IMR-90 (cell line): Measurements from ENCODE around the gene LDLRAD4. TPM values are rescaled to one million over a fixed set of nuclear protein-coding genes. Genes with fewer than 3 reads are reported as not detected.

ENCODE experiments used
- ATAC-seq: fragments of 200-7000 bp; cut with Tn5 transposase; 2 replicates; pipeline ENCODE4 v1.9.1; 2020; ENCODE audit warnings: low read depth, mild to moderate bottlenecking, moderate library complexity
- BruUV-seq: library from RNA; stranded (reverse); fragments of 400-500 nt; replicated peaks from 2 replicates; lab custom pipeline; 2021; lab: Mats Ljungman, UMichigan
- CTCF ChIA-PET: fragments of 300-600 bp; formaldehyde crosslinking; extraction: SDS; loops from one replicate; lab custom pipeline; 2021; ENCODE audit warnings: antibody characterized with exemption; lab: Yijun Ruan, JAX
- POLR2A ChIA-PET: fragments of 300-600 bp; sonication (Branson Sonifier 250); formaldehyde crosslinking; loops from one replicate; lab custom pipeline; 2022; ENCODE audit warnings: antibody characterized with exemption; ENCODE audit not compliant: unreplicated experiment; lab: Charles Lee
- DNase-seq: peaks from one replicate; pipeline ENCODE4 v3.0.0; 2013
- H2AFZ ChIP-seq: replicated peaks from 2 replicates; pipeline ENCODE3; 2013; ENCODE audit warnings: low read length, mild to moderate bottlenecking; ENCODE audit not compliant: poor library complexity
- H2AK5ac ChIP-seq: 2 replicates; pipeline ENCODE4 v1.6.1; 2013; ENCODE audit warnings: low read depth, low read length, inconsistent platforms
- H2AK9ac ChIP-seq: replicated peaks from 2 replicates; pipeline ENCODE3; 2013; ENCODE audit warnings: mild to moderate bottlenecking, low read depth, low read length, moderate library complexity; ENCODE audit not compliant: poor library complexity
- H2BK120ac ChIP-seq: 2 replicates; pipeline ENCODE4 v1.6.1; 2013; ENCODE audit warnings: low read depth, low read length, inconsistent platforms
- H2BK15ac ChIP-seq: 3 replicates; pipeline ENCODE4 v1.6.1; 2013; ENCODE audit warnings: low read depth, low read length, inconsistent platforms
- H2BK20ac ChIP-seq: 2 replicates; pipeline ENCODE4 v1.6.1; 2013; ENCODE audit warnings: low read depth, mild to moderate bottlenecking, inconsistent platforms, low read length, moderate library complexity
- H2BK5ac ChIP-seq: 2 replicates; pipeline ENCODE4 v1.6.1; 2013; ENCODE audit warnings: mild to moderate bottlenecking, low read depth, low read length, inconsistent platforms; ENCODE audit not compliant: poor library complexity, severe bottlenecking
- H3K14ac ChIP-seq: replicated peaks from 2 replicates; pipeline ENCODE4 v1.6.1; 2013; ENCODE audit warnings: low read depth, low read length, inconsistent platforms
- H3K18ac ChIP-seq: 2 replicates; pipeline ENCODE4 v1.6.1; 2013; ENCODE audit warnings: low read depth, low read length, control low read depth
- H3K23ac ChIP-seq: 2 replicates; pipeline ENCODE4 v1.6.1; 2013; ENCODE audit warnings: low read depth, low read length, inconsistent platforms
- H3K27ac ChIP-seq: 2 replicates; pipeline ENCODE4 v1.5.1; 2013; ENCODE audit warnings: mild to moderate bottlenecking, control low read depth, low read length; ENCODE audit not compliant: insufficient read depth
- H3K27me3 ChIP-seq: 2 replicates; pipeline ENCODE4 v1.6.1; 2013; ENCODE audit warnings: low read length; ENCODE audit not compliant: control insufficient read depth, insufficient read depth
- H3K36me3 ChIP-seq: 2 replicates; pipeline ENCODE4 v1.6.1; 2013; ENCODE audit warnings: low read length, mixed read lengths; ENCODE audit not compliant: control insufficient read depth, insufficient read depth
- H3K4ac ChIP-seq: 2 replicates; pipeline ENCODE4 v1.6.1; 2013; ENCODE audit warnings: low read depth, low read length, inconsistent platforms
- H3K4me1 ChIP-seq: 2 replicates; pipeline ENCODE4 v1.6.1; 2013; ENCODE audit warnings: low read length, mixed read lengths; ENCODE audit not compliant: control insufficient read depth, insufficient read depth
- H3K4me2 ChIP-seq: 2 replicates; pipeline ENCODE4 v1.6.1; 2013; ENCODE audit warnings: low read depth, mild to moderate bottlenecking, control low read depth, low read length, moderate library complexity
- H3K4me3 ChIP-seq: 2 replicates; pipeline ENCODE4 v1.5.1; 2013; ENCODE audit warnings: low read depth, mild to moderate bottlenecking, control low read depth, low read length, moderate library complexity; ENCODE audit not compliant: insufficient read depth
- H3K56ac ChIP-seq: 2 replicates; pipeline ENCODE4 v1.6.1; 2013; ENCODE audit warnings: low read length, inconsistent platforms; ENCODE audit not compliant: insufficient read depth; ENCODE audit errors: extremely low read depth
- H3K79me1 ChIP-seq, 2 experiments: 2 replicates each; pipeline ENCODE4 v1.6.1; 2013; ENCODE audit warnings: low read length in 2 of 2, inconsistent platforms in 1 of 2, low read depth in 1 of 2
- H3K9ac ChIP-seq: 2 replicates; pipeline ENCODE4 v1.6.1; 2013; ENCODE audit warnings: low read depth, low read length, control low read depth
- H3K9me1 ChIP-seq: 2 replicates; pipeline ENCODE4 v1.6.1; 2013; ENCODE audit warnings: low read length, inconsistent platforms; ENCODE audit not compliant: insufficient read depth
- H3K9me3 ChIP-seq: 2 replicates; pipeline ENCODE4 v1.6.1; 2013; ENCODE audit warnings: low read length; ENCODE audit not compliant: control insufficient read depth, insufficient read depth
- H4K20me1 ChIP-seq: 2 replicates; pipeline ENCODE4 v1.6.1; 2013; ENCODE audit warnings: low read length, inconsistent platforms; ENCODE audit not compliant: insufficient read depth
- H4K5ac ChIP-seq: 2 replicates; pipeline ENCODE4 v1.6.1; 2013; ENCODE audit warnings: mild to moderate bottlenecking, low read depth, low read length, control low read depth
- H4K8ac ChIP-seq, 2 experiments: 2 replicates each; pipeline ENCODE4 v1.6.1; 2013; ENCODE audit warnings: low read depth in 2 of 2, low read length in 2 of 2, control low read depth in 1 of 2, inconsistent platforms in 1 of 2
- H4K91ac ChIP-seq: 2 replicates; pipeline ENCODE4 v1.6.1; 2013; ENCODE audit warnings: low read depth, low read length, inconsistent platforms; ENCODE audit not compliant: insufficient read depth
- MAZ ChIP-seq: IDR thresholded peaks from 2 replicates; pipeline ENCODE4 v1.6.1; 2012; ENCODE audit warnings: low read depth, mild to moderate bottlenecking, low read length, improper control_type of control experiment, moderate library complexity, borderline replicate concordance
- NFE2L2 ChIP-seq: fragments of 150-350 bp; IDR thresholded peaks from 2 replicates; pipeline ENCODE4 v1.6.1; 2016; ENCODE audit warnings: low read depth, mild to moderate bottlenecking, low read length
- RAD21 ChIP-seq: IDR thresholded peaks from 2 replicates; pipeline ENCODE4 v1.6.1; 2012; ENCODE audit warnings: low read length, improper control_type of control experiment
- WGBS, 2 experiments: methylation state at CpG; one replicate each; pipeline versions ENCODE4 v1.1.5 to v1.1.7; 2013; ENCODE audit warnings: missing lambda C conversion rate in 2 of 2; ENCODE audit not compliant: insufficient read length in 1 of 2; ENCODE audit errors: extremely low coverage in 2 of 2; 5-methylcytosine and 5-hydroxymethylcytosine counted together
- dilution Hi-C: fragments of 300-500 bp; cut with HindIII; formaldehyde crosslinking; loops from one replicate; pipeline ENCODE4 v1.14.3; 2018; ENCODE audit warnings: low sequenced_read_pairs; ENCODE audit not compliant: unreplicated experiment
- in situ Hi-C: fragments of 300-500 bp; cut with MboI; formaldehyde crosslinking; loops from 3 replicates; pipeline ENCODE4 v1.14.3; 2019; ENCODE audit warnings: low sequenced_read_pairs, inconsistent platforms, mixed read lengths
- intact Hi-C: fragments of 100-400 bp; cut with micrococcal nuclease; formaldehyde crosslinking; loops from 2 replicates; pipeline ENCODE4 v1.10.0; 2022
- polyA plus RNA-seq, 3 experiments: library from polyadenylated mRNA; depleted of rRNA; stranded (reverse); fragments of >200 nt; gene quantifications; 2 replicates each; pipeline ENCODE4 v1.2.3, GENCODE V29; 2012; ENCODE audit warnings: low replicate concordance in 1 of 3
- total RNA-seq: library from RNA; depleted of rRNA; stranded (reverse); fragments of >200 nt; gene quantifications from 2 replicates; pipeline ENCODE4 v1.2.3, GENCODE V29; 2012
- TF ChIP-seq, protein P1 (sequence below): fragments of 150-350 bp; IDR thresholded peaks from 2 replicates; pipeline ENCODE4 v1.6.1; 2016; ENCODE audit warnings: low read depth, mild to moderate bottlenecking, low read length, moderate library complexity, borderline replicate concordance

Gene LDLRAD4
- total and polyA plus RNA-seq, 2 of the 4 experiments (the other 2 are of a cell fraction), result not detected

DNA sequence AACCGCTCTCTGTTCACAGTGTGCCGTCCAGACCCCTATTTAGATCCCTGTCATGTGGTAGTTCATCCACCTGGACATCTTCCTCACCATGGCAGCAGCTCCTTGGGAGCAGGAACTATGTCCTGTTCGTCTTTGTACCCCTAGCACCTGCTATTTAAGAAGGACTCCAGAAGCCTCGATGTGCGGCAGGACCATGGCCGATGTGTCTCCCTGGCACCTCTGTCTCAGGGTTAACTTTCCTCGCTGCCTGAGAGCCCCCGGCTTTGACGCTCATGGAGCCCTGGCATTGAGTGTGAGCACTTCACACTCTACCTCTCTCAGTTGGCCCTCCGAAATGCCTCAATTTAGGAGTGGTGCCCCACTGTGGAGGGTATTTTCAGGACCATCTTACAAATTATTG lies 355.8 kb downstream of the LDLRAD4 start:
- no peak overlapping the region for H4K8ac ChIP-seq
- no peak for TF ChIP-seq MAZ
- TF ChIP-seq, protein P1, sequence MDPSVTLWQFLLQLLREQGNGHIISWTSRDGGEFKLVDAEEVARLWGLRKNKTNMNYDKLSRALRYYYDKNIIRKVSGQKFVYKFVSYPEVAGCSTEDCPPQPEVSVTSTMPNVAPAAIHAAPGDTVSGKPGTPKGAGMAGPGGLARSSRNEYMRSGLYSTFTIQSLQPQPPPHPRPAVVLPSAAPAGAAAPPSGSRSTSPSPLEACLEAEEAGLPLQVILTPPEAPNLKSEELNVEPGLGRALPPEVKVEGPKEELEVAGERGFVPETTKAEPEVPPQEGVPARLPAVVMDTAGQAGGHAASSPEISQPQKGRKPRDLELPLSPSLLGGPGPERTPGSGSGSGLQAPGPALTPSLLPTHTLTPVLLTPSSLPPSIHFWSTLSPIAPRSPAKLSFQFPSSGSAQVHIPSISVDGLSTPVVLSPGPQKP, result no peak
- no peak for TF ChIP-seq NFE2L2
- no peak for TF ChIP-seq RAD21
- H3K27ac ChIP-seq, result no peak overlapping the region
- no peak overlapping the region for H3K14ac ChIP-seq
- WGBS, 2 experiments, result 88% methylated on average over 8 of the region's 10 CpGs; no CpG with 5 or more reads in 1 of the 2 experiments
- H3K4me2 ChIP-seq, result no peak overlapping the region
- ChIA-PET CTCF (interaction anchor here (1.0 kb wide), 1 partner anchor 30 kb away, joined by 3 read pairs; no protein-coding TSS in a partner anchor), POLR2A (no interaction called here)
- H3K4ac ChIP-seq, result no peak overlapping the region
- no peaks in the 10 kb centered on the region for H3K4me1 ChIP-seq
- H4K20me1 ChIP-seq, result no peaks in the 10 kb centered on the region
- no peak overlapping the region for H4K5ac ChIP-seq
- H2AFZ ChIP-seq, result no peak overlapping the region
- no peak overlapping the region for H2BK5ac ChIP-seq
- H3K36me3 ChIP-seq, result no peaks in the 10 kb centered on the region
- no peaks in the 10 kb centered on the region for H3K27me3 ChIP-seq
- DNase-seq (no peak), ATAC-seq (no peak)
- no peak overlapping the region for H3K18ac ChIP-seq
- dilution Hi-C loops (no loop called here), intact Hi-C loops (no loop called here), in situ Hi-C loops (no loop called here)
- H3K56ac ChIP-seq, result no peak overlapping the region
- no peak overlapping the region for H2BK15ac ChIP-seq
- no peaks in the 10 kb centered on the region for H3K9me3 ChIP-seq
- no peak overlapping the region for H4K91ac ChIP-seq
- H3K23ac ChIP-seq, result no peak overlapping the region
- no peak overlapping the region for H2BK20ac ChIP-seq
- no peak overlapping the region for H3K4me3 ChIP-seq
- H3K79me1 ChIP-seq, result no peaks in the 10 kb centered on the region
- H3K9ac ChIP-seq, result no peak overlapping the region
- no peak overlapping the region for H2AK5ac ChIP-seq
- BruUV-seq, result no TSS peak
- H2BK120ac ChIP-seq, result no peak overlapping the region
- no peak overlapping the region for H2AK9ac ChIP-seq
- no peaks in the 10 kb centered on the region for H3K9me1 ChIP-seq
